ENCODE measurements around the gene PAFAH1B1.

DNA sequence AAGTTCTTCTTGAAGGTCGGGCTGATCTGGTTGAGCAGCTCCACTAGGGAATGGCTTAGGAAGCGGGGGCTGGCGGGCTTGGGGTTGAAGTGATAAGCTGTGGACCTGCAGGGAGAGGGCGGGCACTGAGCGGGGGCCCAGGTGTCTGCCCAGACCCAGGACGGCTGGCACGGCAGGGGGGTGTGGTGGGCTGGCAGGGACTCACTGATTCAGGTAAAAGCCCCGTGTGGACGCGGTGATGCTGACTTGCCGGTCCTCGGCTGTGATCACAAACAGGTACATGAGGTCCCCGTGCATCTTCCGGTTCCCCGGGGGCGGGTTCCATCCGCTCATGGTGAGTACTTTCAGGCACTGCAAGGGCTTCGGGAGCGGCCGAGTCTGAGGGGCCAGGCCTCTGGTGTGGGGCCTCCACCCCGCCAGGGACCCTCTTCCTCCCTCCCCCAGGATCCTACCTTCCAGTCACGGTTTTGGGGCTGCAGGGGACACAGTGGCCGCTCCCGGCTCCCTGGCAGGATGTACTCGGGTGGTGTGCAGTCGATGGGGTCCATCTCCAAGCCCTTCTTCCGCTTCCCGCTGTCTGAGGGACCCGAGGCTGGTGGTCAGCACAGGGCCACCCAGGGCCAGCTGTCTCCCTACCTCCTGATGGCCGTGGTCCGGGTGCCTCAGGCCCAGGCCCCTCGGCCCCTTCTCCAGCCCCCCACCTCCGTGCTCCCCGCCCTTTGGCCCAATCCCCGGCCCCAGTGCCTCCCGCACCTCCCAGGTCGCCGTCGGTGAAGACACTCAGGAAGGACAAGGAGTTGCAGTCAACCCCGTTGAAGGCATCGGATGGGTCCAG is 107.9 kb downstream of the PAFAH1B1 start:
- TF ChIP-seq, protein P1, sequence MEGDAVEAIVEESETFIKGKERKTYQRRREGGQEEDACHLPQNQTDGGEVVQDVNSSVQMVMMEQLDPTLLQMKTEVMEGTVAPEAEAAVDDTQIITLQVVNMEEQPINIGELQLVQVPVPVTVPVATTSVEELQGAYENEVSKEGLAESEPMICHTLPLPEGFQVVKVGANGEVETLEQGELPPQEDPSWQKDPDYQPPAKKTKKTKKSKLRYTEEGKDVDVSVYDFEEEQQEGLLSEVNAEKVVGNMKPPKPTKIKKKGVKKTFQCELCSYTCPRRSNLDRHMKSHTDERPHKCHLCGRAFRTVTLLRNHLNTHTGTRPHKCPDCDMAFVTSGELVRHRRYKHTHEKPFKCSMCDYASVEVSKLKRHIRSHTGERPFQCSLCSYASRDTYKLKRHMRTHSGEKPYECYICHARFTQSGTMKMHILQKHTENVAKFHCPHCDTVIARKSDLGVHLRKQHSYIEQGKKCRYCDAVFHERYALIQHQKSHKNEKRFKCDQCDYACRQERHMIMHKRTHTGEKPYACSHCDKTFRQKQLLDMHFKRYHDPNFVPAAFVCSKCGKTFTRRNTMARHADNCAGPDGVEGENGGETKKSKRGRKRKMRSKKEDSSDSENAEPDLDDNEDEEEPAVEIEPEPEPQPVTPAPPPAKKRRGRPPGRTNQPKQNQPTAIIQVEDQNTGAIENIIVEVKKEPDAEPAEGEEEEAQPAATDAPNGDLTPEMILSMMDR (IDR thresholded peaks at IDR 0.05) = no peak
- TF ChIP-seq POLR2A (IDR thresholded peaks at IDR 0.05) = no peak

Measured in esophagus squamous epithelium (tissue), 4 donors.